Neural progenitor cell (in vitro differentiated cells): ENCODE results near the gene TMCO4. TPM values are rescaled to one million over a fixed set of nuclear protein-coding genes. Genes with fewer than 3 reads are reported as not detected.
A peak's percentile ranks its signal among the peaks of the same experiment; 100 is the strongest.

Source experiments
- DNase-seq: peaks from one replicate; pipeline ENCODE4 v3.0.0-alpha.2; 2016; ENCODE audit warnings: low spot score
- H2AFZ ChIP-seq: fragments of 200-600 bp; sonication (generic); replicated peaks from 2 replicates; pipeline ENCODE4 v1.6.1; 2016; ENCODE audit warnings: antibody characterized with exemption
- H3F3A ChIP-seq: fragments of 200-600 bp; sonication (generic); 2 replicates; pipeline ENCODE4 v1.6.1; 2016; ENCODE audit warnings: antibody characterized with exemption, low read depth
- H3K27ac ChIP-seq: fragments of 200-600 bp; sonication (generic); 2 replicates; pipeline ENCODE4 v1.5.1; 2016; ENCODE audit warnings: mild to moderate bottlenecking
- H3K27me3 ChIP-seq: fragments of 200-600 bp; sonication (generic); 2 replicates; pipeline ENCODE4 v1.6.1; 2016; ENCODE audit warnings: mild to moderate bottlenecking, moderate library complexity
- H3K36me3 ChIP-seq: fragments of 200-600 bp; sonication (generic); 2 replicates; pipeline ENCODE4 v1.5.1; 2016
- H3K4me1 ChIP-seq: fragments of 200-600 bp; sonication (generic); 2 replicates; pipeline ENCODE4 v1.6.1; 2016; ENCODE audit warnings: mixed run types
- H3K4me2 ChIP-seq: fragments of 200-600 bp; sonication (generic); 2 replicates; pipeline ENCODE4 v1.6.1; 2016
- H3K4me3 ChIP-seq: fragments of 200-600 bp; sonication (generic); 2 replicates; pipeline ENCODE4 v1.5.1; 2016
- H3K79me2 ChIP-seq: fragments of 200-600 bp; sonication (generic); 2 replicates; pipeline ENCODE4 v1.6.1; 2016; ENCODE audit warnings: low read depth
- H3K9ac ChIP-seq: fragments of 200-600 bp; sonication (generic); 2 replicates; pipeline ENCODE4 v1.6.1; 2016
- H3K9me3 ChIP-seq: fragments of 200-600 bp; sonication (generic); 2 replicates; pipeline ENCODE4 v1.5.1; 2016; ENCODE audit warnings: low read depth
- H4K20me1 ChIP-seq: fragments of 200-600 bp; sonication (generic); 2 replicates; pipeline ENCODE4 v1.6.1; 2016; ENCODE audit warnings: low read depth
- H3K27ac Mint-ChIP-seq: 3 replicates; pipeline ENCODE4 v1.8.0; 2021; ENCODE audit warnings: mixed read lengths
- H3K27me3 Mint-ChIP-seq: 2 replicates; pipeline ENCODE4 v1.8.0; 2022; ENCODE audit warnings: low read depth, mild to moderate bottlenecking, inconsistent platforms, moderate library complexity, mixed read lengths; ENCODE audit not compliant: insufficient read depth
- H3K36me3 Mint-ChIP-seq: 3 replicates; pipeline ENCODE4 v1.8.0; 2021; ENCODE audit warnings: mixed read lengths
- H3K4me1 Mint-ChIP-seq: 3 replicates; pipeline ENCODE4 v1.8.0; 2021; ENCODE audit warnings: mixed read lengths
- H3K4me3 Mint-ChIP-seq: 3 replicates; pipeline ENCODE4 v1.8.0; 2021; ENCODE audit warnings: mild to moderate bottlenecking, moderate library complexity, mixed read lengths
- H3K9me3 Mint-ChIP-seq: 3 replicates; pipeline ENCODE4 v1.8.0; 2020; ENCODE audit warnings: mixed read lengths
- EZH2 ChIP-seq: fragments of 200-600 bp; sonication (generic); IDR thresholded peaks from 2 replicates; pipeline ENCODE4 v1.6.1; 2017; ENCODE audit warnings: antibody characterized with exemption, mild to moderate bottlenecking, moderate library complexity
- EZH2phosphoT487 ChIP-seq: fragments of 200-600 bp; sonication (generic); IDR thresholded peaks from 2 replicates; pipeline ENCODE4 v1.6.1; 2017; ENCODE audit warnings: antibody characterized with exemption
- total RNA-seq: library from RNA; depleted of rRNA; stranded (reverse); fragments of >200 nt; gene quantifications from 2 replicates; pipeline ENCODE4 v1.2.3, GENCODE V29; 2015; ENCODE audit warnings: low replicate concordance
- TF ChIP-seq, protein P1 (sequence below): fragments of 200-600 bp; sonication (generic); IDR thresholded peaks from 2 replicates; pipeline ENCODE4 v1.5.1; 2017; ENCODE audit warnings: antibody characterized with exemption, mild to moderate bottlenecking

TMCO4 gene
- total RNA-seq, 1 donor from 2014 or later = 0.30 TPM

GRCh38 chr1:19812875-19813642, 13.3 kb upstream of the TMCO4 start:
- H3K4me3 Mint-ChIP-seq = no peak overlapping the region
- H3K9me3 Mint-ChIP-seq = peaks cover 5% of the 10 kb centered on the region
- H3F3A ChIP-seq = no peaks in the 10 kb centered on the region
- no peak for TF ChIP-seq EZH2phosphoT487
- no peak for TF ChIP-seq EZH2
- TF ChIP-seq, protein P1, sequence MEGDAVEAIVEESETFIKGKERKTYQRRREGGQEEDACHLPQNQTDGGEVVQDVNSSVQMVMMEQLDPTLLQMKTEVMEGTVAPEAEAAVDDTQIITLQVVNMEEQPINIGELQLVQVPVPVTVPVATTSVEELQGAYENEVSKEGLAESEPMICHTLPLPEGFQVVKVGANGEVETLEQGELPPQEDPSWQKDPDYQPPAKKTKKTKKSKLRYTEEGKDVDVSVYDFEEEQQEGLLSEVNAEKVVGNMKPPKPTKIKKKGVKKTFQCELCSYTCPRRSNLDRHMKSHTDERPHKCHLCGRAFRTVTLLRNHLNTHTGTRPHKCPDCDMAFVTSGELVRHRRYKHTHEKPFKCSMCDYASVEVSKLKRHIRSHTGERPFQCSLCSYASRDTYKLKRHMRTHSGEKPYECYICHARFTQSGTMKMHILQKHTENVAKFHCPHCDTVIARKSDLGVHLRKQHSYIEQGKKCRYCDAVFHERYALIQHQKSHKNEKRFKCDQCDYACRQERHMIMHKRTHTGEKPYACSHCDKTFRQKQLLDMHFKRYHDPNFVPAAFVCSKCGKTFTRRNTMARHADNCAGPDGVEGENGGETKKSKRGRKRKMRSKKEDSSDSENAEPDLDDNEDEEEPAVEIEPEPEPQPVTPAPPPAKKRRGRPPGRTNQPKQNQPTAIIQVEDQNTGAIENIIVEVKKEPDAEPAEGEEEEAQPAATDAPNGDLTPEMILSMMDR = no peak
- DNase-seq = no peak
- H3K4me3 ChIP-seq = no peak overlapping the region
- no peaks in the 10 kb centered on the region for H3K36me3 ChIP-seq
- no peak overlapping the region for H3K27ac Mint-ChIP-seq
- H3K9ac ChIP-seq = no peak overlapping the region
- no peak overlapping the region for H3K4me2 ChIP-seq
- H2AFZ ChIP-seq = no peak overlapping the region
- H3K4me1 Mint-ChIP-seq = peaks cover 6% of the 10 kb centered on the region
- no peak overlapping the region for H3K27ac ChIP-seq
- no peaks in the 10 kb centered on the region for H3K36me3 Mint-ChIP-seq
- no peaks in the 10 kb centered on the region for H3K4me1 ChIP-seq
- H3K9me3 ChIP-seq = no peaks in the 10 kb centered on the region
- H3K27me3 ChIP-seq = no peaks in the 10 kb centered on the region
- H3K27me3 Mint-ChIP-seq = peaks cover 11% of the 10 kb centered on the region
- H4K20me1 ChIP-seq = no peaks in the 10 kb centered on the region
- no peaks in the 10 kb centered on the region for H3K79me2 ChIP-seq

GRCh38 chr1:19811206-19811851, 11.6 kb upstream of the TMCO4 start:
- H3K9me3 Mint-ChIP-seq = peaks cover 5% of the 10 kb centered on the region
- H3K4me2 ChIP-seq = no peak overlapping the region
- H3K4me3 Mint-ChIP-seq = no peak overlapping the region
- H3K36me3 ChIP-seq = no peaks in the 10 kb centered on the region
- peaks cover 13% of the 10 kb centered on the region for H3K27me3 Mint-ChIP-seq
- no peaks in the 10 kb centered on the region for H3K36me3 Mint-ChIP-seq
- no peaks in the 10 kb centered on the region for H4K20me1 ChIP-seq
- H3K79me2 ChIP-seq = no peaks in the 10 kb centered on the region
- peak; percentile 68 for DNase-seq
- no peak overlapping the region for H3K27ac ChIP-seq
- H3K27ac Mint-ChIP-seq = no peak overlapping the region
- peaks cover 6% of the 10 kb centered on the region for H3K4me1 Mint-ChIP-seq
- no peak overlapping the region for H3K9ac ChIP-seq
- no peaks in the 10 kb centered on the region for H3K27me3 ChIP-seq
- H3K4me3 ChIP-seq = no peak overlapping the region
- H3K9me3 ChIP-seq = no peaks in the 10 kb centered on the region
- no peak for TF ChIP-seq EZH2phosphoT487
- TF ChIP-seq, protein P1 = peak; percentile 61
- no peaks in the 10 kb centered on the region for H3K4me1 ChIP-seq
- H2AFZ ChIP-seq = no peak overlapping the region
- H3F3A ChIP-seq = no peaks in the 10 kb centered on the region

- H3F3A ChIP-seq = no peaks in the 10 kb centered on the region
- Mint-ChIP-seq H3K27ac (no peak overlapping the region), H3K27me3 (peaks cover 13% of the 10 kb centered on the region), H3K36me3 (no peaks in the 10 kb centered on the region), H3K4me3 (no peak overlapping the region), H3K9me3 (peaks cover 5% of the 10 kb centered on the region), H3K4me1 (peaks cover 6% of the 10 kb centered on the region)
- H3K9ac ChIP-seq = no peak overlapping the region
- no peak overlapping the region for H3K27ac ChIP-seq
- no peaks in the 10 kb centered on the region for H3K9me3 ChIP-seq
- H2AFZ ChIP-seq = no peak overlapping the region
- no peaks in the 10 kb centered on the region for H3K4me1 ChIP-seq
- no peaks in the 10 kb centered on the region for H3K36me3 ChIP-seq
- H3K4me3 ChIP-seq = no peak overlapping the region
- TF ChIP-seq EZH2 (no peak), EZH2phosphoT487 (no peak)
- TF ChIP-seq, protein P1 = no peak
- DNase-seq = peak; percentile 28
- no peak overlapping the region for H3K4me2 ChIP-seq
- H3K27me3 ChIP-seq = no peaks in the 10 kb centered on the region
- H3K79me2 ChIP-seq = no peaks in the 10 kb centered on the region
- no peaks in the 10 kb centered on the region for H4K20me1 ChIP-seq
These were observed 9.5 kb upstream of the TMCO4 start for GRCh38 chr1:19809044-19809750.
